HG03135 (cell line): ENCODE measurements around the gene GCNT2.
"Not testable (repeated sequence)": the region's sequence is repeated elsewhere in the genome, so short reads cannot be mapped to it uniquely, and the experiment has no call there.

ENCODE experiments used
- ATAC-seq: cut with Tn5 transposase; IDR thresholded peaks from one replicate; pipeline ENCODE4 v1.9.1; 2021; ENCODE audit warnings: mild to moderate bottlenecking, moderate library complexity; ENCODE audit not compliant: unreplicated experiment

The GCNT2 gene

GRCh38 chr6:10655508-10656055, 134.4 kb downstream of the GCNT2 start:
- ATAC-seq: no peak

DNA sequence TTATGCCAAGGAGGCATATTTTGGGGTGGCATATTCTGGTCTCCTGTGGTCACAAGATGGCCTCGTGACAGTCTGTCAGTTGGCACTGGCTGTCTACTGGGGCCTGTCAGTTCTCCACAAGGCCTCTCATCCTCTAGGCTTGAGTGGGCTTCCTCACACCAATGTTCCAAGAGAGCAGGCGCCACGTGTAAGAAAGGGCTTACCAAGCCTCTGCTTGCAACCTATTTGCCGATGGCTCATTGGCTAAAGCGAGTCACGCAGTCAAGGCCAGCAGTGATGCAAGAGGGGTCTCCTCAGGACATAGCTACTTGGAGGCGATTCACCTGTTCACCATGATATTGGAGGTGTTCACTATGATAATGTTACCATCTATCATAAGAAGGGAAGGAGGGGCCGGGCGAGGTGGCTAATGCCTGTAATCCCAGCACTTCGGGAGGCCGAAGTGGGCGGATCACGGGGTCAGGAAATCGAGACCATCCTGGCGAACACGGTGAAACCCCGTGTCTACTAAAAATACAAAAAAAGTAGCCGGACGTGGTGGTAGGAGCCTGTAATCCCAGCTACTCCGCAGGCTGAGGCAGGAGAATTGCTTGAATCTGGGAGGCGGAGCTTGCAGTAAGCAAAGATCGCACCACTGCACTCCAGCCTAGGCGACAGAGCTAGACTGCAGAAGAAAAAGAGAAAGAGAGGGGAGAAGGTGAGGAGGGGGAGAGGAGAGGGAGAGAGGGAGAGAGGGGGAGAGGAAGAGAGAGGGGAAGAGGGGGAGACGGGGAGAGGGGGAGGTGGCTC, 138.0 kb downstream of the GCNT2 start:
- no peak for ATAC-seq

DNA sequence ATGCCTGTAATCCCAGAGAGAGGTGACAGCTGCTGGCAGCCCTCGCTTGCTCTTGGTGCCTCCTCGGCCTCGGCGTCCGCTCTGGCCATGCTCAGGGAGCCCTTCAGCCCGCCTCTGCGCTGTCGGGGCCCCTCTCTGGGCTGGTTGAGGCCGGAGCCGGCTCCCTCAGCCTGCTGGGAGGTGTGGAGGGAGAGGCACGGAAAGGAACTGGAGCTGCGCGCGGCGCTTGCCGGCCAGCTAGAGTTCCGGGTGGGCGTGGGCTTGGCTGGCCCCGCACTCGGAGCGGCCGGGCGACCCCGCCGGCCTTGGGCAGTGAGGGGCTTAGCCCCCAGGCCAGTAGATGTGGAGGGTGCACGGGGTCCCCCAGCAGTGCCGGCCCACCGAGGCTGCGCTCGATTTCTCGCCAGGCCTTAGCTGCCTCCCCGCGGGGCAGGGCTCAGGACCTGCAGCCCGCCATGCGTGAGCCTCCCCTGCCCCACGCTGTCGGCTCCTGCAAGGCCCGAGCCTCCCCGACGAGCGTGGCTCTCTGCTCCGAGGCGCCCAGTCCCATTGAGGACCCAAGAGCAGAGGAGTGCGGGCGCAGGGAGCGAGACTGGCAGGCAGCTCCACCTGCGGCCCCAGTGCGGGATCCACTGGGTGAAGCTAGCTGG, 138.7 kb downstream of the GCNT2 start:
- no peak for ATAC-seq

- not testable (repeated sequence) for ATAC-seq
Observed at GRCh38 chr6:10660431-10661191, 139.5 kb downstream of the GCNT2 start.

DNA sequence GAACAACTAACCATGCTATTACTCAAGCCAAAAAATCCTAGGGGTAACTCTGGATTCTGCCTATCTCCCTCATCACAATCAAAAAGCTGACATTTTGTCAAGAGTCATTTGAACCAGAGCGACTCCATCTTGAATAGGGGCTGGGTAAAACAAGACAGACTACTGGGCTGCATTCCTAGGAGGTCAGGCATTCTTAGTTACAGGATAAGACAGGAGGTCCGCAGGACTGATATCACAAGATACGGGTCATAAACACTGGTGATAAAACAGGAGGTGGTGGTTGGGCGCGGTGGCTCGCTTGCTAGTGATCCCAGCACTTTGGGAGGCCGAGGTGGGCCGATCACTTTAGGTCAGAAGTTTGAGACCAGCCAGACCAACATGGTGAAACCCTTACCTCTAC, 141.1 kb downstream of the GCNT2 start:
- ATAC-seq: no peak

DNA sequence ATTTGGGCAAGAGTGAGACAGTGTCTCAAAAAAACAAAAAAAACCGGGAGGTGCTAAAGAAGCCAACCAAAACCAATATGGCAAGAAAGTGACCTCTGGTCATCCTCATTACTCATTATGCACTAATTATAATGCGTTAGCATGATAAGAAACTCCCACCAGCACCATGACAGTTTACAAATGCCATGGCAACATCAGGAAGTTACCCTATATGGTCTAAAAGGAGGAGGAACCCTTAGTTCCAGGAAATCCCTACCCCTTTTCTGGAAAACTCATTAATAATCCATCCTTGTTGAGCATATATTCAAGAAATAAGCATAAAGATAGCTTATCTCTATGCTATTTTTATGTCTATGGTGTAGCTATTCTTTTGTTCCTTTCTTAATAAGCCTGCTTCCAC, 141.6 kb downstream of the GCNT2 start:
- no peak for ATAC-seq

DNA sequence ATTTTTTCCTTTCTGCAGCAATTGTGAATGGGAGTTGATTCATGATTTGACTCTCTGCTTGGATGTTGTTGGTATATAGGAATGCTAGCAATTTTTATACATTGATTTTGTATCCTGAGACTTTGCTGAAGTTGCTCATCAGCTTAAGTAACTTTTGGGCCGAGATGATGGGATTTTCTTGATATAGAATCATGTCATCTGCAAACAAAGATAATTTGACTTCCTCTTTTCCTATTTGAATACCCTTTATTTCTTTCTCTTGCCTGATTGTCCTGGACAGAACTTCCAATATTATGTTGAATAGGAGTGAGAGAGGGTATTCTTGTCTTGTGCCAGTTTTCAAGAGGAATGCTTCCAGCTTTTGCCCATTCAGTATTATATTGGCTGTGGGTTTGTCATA, 144.4 kb downstream of the GCNT2 start:
- ATAC-seq: not testable (repeated sequence)

GRCh38 chr6:10668126-10668917, 147.2 kb downstream of the GCNT2 start:
- no peak for ATAC-seq

DNA sequence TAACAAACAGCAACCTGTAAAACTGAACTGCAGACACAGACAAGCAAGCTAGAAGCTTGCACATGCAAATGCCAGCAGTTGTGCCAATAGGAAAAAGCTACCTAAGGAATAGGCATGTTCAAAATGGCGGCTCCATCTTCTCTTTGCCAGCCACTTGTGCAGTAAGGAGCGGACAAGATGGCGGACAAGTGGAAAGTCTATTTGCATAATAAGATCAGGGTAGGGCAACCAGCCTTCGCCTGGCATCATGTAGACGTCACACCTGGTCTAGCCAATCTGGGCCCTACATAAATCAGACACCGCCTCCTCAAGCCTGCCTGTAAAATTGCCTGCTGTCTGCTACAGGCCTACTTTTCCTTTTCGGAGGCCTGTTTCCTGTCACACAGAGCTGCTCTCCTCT, 155.3 kb downstream of the GCNT2 start:
- ATAC-seq: no peak

DNA sequence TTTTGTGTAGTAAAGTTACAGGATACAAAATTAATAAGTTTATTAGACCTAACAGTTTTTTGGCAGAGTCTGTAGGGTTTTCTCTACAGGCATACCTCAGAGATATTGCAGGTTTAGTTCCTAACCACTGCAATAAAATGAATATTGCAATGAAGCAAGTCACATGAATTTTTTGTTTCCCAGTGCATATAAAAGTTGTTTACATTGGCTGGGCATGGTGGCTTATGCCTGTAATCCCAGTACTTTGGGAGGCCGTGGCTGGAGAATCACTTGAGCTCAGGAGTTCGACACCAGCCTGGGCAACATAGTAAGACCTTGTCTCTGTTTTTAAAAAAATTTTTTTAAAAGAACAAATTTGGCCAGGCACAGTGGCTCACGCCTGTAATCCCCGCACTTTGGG, 157.3 kb downstream of the GCNT2 start:
- no peak for ATAC-seq
